Pulmonary artery endothelial cell (primary cell): ENCODE data around the gene TM7SF2. TPM values are rescaled to one million over a fixed set of nuclear protein-coding genes. Genes with fewer than 3 reads are reported as not detected.

Source experiments
- DNase-seq: peaks from one replicate; pipeline ENCODE4 v3.0.0-alpha.2; 2011; ENCODE audit warnings: low read depth, low spot score
- total RNA-seq: library from RNA; depleted of rRNA; stranded (reverse); fragments of >200 nt; gene quantifications from 2 replicates; pipeline ENCODE4 v1.2.3, GENCODE V29; 2014

TM7SF2 gene
- total RNA-seq, 1 donor from 2014 or later = 28.7 TPM

- no peak for DNase-seq
Measured at GRCh38 chr11:65089621-65090020, 22.1 kb upstream of the TM7SF2 start.

- DNase-seq = no peak
Measured at GRCh38 chr11:65090628-65091027, 21.0 kb upstream of the TM7SF2 start.

GRCh38 chr11:65095427-65095826 lies 16.2 kb upstream of the TM7SF2 start:
- DNase-seq = no peak

- peak; percentile 79 for DNase-seq
Measured at GRCh38 chr11:65095974-65096806, 15.5 kb upstream of the TM7SF2 start, which contains the start of gene VPS51. Gene VPS51 (plus strand): TSS chr11:65096214. CDS start chr11:65096251, 37 bp downstream.

GRCh38 chr11:65096926-65097325 lies 14.7 kb upstream of the TM7SF2 start:
- DNase-seq = no peak

- DNase-seq = no peak
Measured at GRCh38 chr11:65100674-65101350, 10.9 kb upstream of the TM7SF2 start.

GRCh38 chr11:65102142-65103095 lies 9.3 kb upstream of the TM7SF2 start:
- no peak for DNase-seq

- DNase-seq = no peak
Measured at GRCh38 chr11:65103476-65103875, 8.2 kb upstream of the TM7SF2 start.

GRCh38 chr11:65104628-65105027 lies 7.0 kb upstream of the TM7SF2 start:
- no peak for DNase-seq

GRCh38 chr11:65107078-65107477 lies 4.6 kb upstream of the TM7SF2 start:
- no peak for DNase-seq

- DNase-seq = no peak
Measured at GRCh38 chr11:65107751-65108468, 3.8 kb upstream of the TM7SF2 start.

GRCh38 chr11:65108469-65109123 lies 3.1 kb upstream of the TM7SF2 start:
- DNase-seq = no peak

- DNase-seq = no peak
Measured at GRCh38 chr11:65109231-65110198, 2.2 kb upstream of the TM7SF2 start.

- DNase-seq = no peak
Measured at GRCh38 chr11:65110354-65110861, 1.3 kb upstream of the TM7SF2 start.

GRCh38 chr11:65111159-65111743 lies 421 bp upstream of the TM7SF2 start:
- no peak for DNase-seq

GRCh38 chr11:65112546-65113360 lies 1.1 kb downstream of the TM7SF2 start:
- DNase-seq = no peak

GRCh38 chr11:65113361-65113756 lies 1.7 kb downstream of the TM7SF2 start:
- DNase-seq = no peak

GRCh38 chr11:65113839-65114238 lies 2.2 kb downstream of the TM7SF2 start:
- no peak for DNase-seq
